GM18868 (cell line): Measurements from ENCODE around the gene PHLPP1.

Experiments
- ATAC-seq: cut with Tn5 transposase; IDR thresholded peaks from one replicate; pipeline ENCODE4 v1.9.1; 2021; ENCODE audit warnings: mild to moderate bottlenecking, moderate library complexity; ENCODE audit not compliant: unreplicated experiment

PHLPP1 gene

GRCh38 chr18:62928326-62928725 lies 213.0 kb downstream of the PHLPP1 start:
- no peak for ATAC-seq

DNA sequence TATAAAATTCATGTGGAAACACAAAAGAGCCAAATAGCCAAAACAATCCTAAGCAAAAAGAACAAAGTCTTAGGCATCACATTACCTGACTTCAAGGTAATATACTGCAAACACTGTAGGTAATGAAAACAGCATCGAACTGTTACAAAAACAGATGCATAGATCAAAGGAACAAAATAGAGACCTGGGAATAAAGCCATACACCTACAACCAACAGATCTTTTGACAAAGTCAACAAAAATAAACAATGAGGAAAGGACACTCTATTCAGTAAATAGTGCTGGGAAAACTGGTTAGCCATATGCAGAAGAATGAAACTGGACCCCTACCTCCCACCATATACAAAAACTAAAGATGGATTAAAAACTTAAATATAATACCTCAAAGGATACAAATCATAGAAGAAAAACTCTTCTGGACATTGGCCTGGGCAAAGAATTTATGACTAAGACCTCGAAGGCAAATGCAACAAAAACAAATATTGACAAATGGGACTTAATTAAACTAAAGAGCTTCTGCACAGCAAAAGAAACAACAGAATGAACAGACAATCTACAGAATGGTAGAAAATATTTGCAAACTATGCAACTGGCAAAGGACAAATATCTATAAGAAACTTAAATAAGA lies 218.0 kb downstream of the PHLPP1 start:
- ATAC-seq: no peak

- ATAC-seq: no peak
Measured at GRCh38 chr18:62935994-62936393, 220.7 kb downstream of the PHLPP1 start.

DNA sequence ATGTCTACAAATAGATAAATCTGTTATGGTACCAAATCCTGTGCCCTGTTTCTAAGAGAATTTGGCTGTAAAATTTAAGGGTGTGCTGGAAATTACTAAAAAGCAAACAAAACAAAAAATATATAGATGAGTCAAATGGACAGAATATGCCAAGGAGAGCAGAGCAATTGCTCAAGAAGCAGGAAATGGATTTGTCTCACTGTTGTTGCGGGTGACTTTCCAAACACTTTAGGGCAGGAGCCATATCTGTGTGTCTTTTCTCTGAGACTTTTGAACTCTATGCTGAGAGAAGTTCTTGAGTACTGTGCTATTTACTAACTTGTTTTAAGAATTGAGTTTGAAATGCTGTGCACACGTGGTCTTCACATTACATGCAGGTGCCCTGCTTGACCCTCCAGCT lies 221.7 kb downstream of the PHLPP1 start:
- ATAC-seq: no peak

GRCh38 chr18:62938006-62938405 lies 222.7 kb downstream of the PHLPP1 start:
- no peak for ATAC-seq

DNA sequence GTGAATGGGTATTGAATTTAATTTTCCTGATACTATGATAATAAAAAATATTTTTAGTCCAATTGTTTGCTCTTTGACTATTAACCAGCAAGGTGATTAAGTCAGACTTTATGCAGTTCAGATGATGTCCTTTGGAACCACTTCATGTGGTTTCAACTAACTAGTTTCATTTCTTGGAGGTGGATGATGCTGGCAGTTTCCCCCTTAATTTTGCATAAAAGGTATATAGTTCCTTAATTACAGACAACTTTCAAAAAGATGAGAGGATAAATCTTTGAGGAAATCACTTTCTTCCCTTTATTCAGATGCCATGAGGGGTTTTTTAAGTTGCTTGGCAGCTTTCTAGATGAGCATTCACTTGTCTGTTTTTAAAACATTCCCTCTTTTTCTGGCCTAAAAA lies 223.1 kb downstream of the PHLPP1 start:
- no peak for ATAC-seq

GRCh38 chr18:62939433-62939832 lies 224.1 kb downstream of the PHLPP1 start:
- ATAC-seq: no peak

- ATAC-seq: no peak
Measured at GRCh38 chr18:62939926-62940325, 224.6 kb downstream of the PHLPP1 start.

DNA sequence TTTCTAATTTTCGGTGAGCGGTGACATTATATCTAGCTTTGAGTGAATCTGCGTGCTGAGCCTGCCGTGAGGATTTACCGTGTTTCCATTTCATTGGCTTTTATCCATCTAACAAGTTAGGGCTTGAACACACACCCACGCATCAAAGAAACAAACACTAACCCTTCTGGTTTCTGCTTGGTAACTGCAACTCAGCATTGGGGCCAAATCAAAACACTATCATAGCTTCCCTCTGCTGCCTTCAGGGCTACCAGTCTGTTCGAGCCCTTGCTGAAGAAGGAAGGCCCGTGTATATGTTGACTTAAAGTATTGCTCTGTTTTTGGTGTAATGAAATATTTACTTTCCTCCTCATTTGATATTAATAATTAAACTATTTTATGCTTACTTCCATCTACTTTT lies 227.2 kb downstream of the PHLPP1 start:
- ATAC-seq: no peak

- no peak for ATAC-seq
Measured at GRCh38 chr18:62944454-62944853, 229.1 kb downstream of the PHLPP1 start.

DNA sequence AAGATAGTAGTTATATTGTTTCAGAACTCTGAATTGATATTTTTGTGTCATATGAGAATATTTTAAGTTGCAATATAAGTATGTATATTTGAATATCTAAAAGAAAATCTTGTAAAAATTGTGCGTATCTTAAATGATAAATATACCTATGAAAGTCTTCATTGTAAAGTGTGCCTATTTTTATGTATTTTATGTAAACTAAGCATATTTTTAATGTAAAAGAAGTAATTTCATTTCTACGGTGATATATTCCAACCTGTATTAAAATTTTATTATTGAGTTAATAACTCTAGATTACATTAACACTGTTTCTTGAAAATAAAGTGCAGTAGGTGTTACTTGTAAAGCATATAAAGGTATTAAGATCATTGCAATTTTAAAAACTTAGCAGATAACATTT lies 233.4 kb downstream of the PHLPP1 start:
- no peak for ATAC-seq

DNA sequence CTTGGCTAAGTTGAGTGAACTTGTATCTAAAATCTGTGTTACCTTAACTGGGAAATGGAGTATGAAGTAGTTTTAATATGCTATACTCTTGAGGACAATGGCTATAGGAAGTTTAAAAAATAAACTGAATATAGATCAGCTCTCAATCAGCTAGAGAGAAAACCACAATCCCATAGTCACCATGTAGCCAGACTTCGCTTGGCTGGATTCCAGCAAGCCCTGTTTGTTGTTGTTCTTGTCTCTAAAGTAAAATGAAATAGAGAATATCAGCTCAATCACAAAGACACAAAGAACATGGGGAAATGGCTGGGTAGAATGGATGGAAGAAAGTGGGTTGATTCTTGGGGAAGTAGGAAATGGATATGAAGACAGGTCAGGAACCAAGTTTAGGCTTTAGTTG lies 234.9 kb downstream of the PHLPP1 start:
- no peak for ATAC-seq

DNA sequence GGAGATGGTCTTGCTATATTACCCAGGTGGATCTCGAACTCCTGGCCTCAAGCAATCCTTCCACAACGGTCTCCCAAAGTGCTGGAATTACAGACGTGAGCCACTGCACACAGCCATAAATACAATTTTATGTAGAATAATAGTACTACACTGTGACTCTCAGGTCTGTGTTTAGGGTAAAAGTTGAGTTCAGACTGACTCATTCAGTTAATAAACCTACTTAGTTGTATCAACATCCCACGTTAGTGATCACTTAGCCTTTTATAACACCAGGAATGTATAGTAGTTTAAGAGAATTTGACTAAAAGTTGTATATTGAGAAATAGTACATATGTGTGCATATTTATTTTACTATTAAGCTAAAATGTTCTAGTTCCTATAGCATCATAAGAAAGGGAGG lies 237.5 kb downstream of the PHLPP1 start:
- ATAC-seq: no peak

DNA sequence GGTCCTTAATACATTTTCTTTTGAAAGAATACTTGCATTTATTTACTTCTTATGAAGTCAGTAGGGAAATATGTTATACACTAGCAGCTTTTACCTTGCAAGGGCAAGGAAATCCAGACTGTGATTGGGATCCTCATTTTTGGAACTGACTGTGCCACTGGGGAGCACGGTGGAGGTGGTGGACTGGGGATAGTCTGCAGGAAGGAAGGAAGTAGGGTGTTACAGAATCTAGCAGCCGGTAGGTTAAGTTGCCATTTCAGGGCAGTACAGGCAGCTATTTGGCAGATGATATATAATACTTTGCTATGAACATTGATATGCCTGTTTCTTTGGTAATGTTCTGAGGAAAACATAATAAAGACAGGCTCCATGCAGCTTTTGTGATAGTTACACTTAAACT lies 238.3 kb downstream of the PHLPP1 start:
- no peak for ATAC-seq

GRCh38 chr18:62954366-62954765 lies 239.0 kb downstream of the PHLPP1 start:
- peak; percentile 81 for ATAC-seq

- no peak for ATAC-seq
Measured at GRCh38 chr18:62957885-62958472, 242.6 kb downstream of the PHLPP1 start.

DNA sequence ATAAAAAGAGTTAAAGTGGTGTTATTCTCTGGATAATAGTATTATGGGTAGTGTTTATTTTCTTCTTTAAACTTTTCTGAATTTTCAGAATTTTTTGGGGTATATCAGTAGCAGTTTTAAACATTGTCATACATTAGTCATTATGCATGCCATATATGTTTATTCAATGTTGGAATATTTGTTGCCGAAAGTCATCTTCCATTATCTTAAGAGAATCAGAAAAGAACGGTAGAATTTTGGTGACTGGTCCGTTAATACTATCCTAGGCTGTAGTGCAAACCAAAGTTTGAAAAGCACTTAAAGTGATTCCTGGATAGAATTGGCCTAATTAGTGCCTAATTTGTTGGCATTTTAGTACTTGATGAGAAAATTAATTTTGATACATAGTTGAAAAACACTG lies 244.1 kb downstream of the PHLPP1 start:
- no peak for ATAC-seq

DNA sequence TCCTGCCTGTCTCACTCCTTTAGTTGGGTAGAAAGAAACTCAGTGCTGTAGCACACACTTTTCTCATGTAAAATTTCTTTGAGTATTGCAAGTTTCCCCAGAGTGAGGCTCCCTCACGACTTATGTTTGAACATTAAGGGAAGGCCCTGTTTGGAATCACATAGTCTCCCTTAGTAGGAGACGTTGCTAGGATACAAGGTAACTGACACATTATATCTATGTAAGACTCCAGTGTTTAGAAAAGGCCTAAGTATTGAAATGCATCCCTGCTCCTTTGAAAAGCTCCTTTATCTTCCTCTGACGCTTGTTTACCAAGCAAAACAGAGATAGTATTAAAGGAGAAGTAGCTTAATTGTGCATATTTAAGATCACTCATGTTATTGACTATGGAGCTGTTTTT lies 248.2 kb downstream of the PHLPP1 start:
- no peak for ATAC-seq

DNA sequence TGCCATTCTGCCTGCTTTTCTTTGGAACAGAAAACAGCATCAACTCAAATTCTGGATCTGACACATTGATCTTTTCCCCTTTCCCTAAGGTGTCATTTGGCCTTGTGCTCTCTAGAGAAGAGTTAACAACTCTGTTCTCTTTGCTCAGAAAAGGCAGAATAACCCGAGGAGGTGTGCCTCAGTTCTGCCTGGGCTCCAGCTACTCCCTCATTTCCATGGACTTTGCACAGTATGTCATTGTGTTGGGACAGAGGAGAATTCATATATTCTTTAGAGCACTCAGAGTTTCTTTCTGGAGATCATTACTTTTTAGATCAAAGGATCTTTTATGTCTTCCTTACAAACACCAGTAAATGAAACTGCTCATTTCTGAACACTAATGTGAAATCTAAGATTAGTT lies 249.1 kb downstream of the PHLPP1 start:
- ATAC-seq: no peak

DNA sequence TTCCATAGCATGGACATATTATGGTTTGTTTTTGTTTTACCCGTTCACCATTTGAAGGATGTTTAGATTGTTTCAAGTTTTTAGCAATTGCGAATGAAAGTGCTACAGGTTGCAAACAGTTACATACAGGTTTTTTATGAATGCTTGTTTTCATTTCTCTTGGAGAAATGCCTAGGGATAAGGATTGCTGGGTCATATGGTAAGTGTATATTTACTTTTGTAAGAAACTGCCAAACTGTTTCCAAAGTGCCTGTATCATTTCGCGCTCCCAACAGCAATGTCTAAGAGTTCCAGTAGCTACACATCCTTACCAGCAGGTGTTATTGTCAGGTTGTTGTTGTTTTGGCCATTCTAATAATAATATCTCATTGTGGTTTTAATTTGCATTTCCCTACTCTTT lies 251.7 kb downstream of the PHLPP1 start:
- no peak for ATAC-seq

GRCh38 chr18:62973689-62974088 lies 258.3 kb downstream of the PHLPP1 start:
- ATAC-seq: no peak

DNA sequence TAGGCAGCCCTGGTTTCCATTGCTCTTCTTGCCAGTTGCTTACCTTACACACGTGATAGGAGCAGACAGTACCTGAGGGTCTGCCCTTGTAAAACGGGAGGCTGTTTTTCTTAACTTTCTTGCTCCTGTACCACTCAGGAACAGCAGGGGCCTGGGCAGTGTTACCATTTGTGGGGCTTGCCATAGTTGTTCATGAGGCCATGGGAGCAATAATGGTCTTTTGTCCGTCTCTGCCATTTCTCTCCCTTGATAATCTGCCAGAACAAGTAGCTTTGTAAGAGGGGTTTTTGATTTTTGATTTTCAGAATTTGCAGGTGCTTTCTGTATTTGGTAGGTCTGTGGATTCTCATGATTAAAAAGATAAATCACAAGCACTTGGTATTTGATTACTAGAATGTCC lies 259.0 kb downstream of the PHLPP1 start:
- ATAC-seq: no peak
